HG03039 (cell line): ENCODE results near the gene ACTL6B.

Experiments used
- ATAC-seq: cut with Tn5 transposase; IDR thresholded peaks from one replicate; pipeline ENCODE4 v1.9.1; 2021; ENCODE audit warnings: mild to moderate bottlenecking, moderate library complexity; ENCODE audit not compliant: unreplicated experiment

Gene ACTL6B

DNA sequence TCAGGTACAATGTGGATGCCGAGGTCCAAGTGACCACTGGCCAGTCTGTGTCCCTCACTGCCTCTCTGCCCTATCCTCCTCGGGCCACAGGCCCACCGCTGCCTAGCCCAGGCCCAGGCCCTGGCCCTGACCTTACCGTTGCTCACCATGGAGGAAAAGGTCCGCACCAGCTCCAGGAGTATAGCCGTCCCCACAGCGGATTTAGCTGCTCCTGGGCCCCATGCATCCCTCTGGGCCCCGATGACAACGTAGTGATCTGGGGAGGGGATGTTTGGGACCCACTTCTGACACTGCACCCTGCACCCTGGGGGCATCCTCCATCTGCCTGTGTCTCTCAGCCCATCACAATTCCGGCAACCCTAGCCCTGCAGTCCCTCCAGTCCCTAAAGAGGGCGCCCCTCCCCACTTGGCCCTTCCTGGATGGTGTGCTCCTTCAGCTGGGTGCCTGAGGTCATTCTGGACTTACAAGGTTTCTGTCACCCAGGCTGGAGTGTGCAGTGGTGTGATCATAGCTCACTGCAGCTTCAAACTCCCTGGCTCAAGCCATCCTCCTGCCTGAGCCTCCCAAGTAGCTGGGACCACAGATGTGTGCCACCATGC lies 27.0 kb downstream of the ACTL6B start:
- no peak for ATAC-seq

- no peak for ATAC-seq
Observed at GRCh38 chr7:100627238-100627549, 29.1 kb downstream of the ACTL6B start.

DNA sequence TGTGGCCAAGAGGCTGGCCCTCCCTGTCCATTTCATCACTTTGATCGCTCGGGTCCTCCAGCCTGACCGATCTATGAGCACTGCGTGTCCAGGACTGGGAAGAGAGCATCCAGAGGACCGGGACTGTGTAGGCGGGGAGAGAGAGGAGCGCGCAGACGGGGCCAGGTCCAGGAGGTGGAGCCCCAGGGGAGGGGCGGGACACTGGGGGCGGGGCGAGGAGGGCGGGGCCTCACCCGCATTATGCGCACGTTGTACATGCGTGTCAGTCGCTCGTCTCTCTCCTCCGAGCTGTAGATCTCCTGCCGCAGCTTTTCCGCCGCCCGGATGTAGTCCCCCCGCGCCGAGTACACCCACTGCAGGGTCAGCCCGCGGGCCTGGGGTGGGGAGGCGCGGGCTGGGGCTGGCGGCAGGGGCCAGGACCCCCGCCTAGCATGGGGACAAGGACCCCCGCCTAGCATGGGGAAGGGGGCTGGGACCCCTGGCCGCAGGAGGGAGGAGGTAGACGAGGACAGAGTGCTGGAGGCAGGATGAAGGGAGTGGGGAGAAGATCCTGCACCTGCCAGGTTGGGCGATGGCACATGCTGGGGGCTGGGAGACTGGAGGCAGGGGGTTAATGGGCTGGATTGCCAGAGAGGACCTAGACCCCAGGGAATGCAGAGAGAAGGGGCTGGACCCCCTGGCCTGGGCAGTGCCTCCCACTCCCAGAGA lies 29.6 kb downstream of the ACTL6B start:
- peak; percentile 67 for ATAC-seq

DNA sequence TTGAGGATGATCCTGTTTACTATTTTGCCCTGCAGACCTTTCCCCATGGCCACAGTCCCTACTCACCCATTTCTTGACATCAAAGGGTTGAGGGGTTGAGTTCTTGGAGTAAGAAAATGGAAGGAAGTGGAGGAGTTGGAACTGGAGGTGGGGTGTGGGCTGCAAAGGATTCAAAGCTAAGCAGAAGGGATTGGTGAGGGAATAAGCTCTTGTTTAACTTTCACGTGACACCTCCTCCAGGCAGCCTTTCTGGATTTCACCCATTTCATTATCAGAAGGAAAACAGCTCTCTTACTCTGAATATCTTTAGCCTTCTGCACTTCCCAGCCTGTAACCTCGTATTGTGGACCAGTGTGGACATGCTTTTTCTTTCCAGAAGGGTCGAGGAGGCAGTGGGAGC lies 30.2 kb downstream of the ACTL6B start:
- ATAC-seq, result no peak

DNA sequence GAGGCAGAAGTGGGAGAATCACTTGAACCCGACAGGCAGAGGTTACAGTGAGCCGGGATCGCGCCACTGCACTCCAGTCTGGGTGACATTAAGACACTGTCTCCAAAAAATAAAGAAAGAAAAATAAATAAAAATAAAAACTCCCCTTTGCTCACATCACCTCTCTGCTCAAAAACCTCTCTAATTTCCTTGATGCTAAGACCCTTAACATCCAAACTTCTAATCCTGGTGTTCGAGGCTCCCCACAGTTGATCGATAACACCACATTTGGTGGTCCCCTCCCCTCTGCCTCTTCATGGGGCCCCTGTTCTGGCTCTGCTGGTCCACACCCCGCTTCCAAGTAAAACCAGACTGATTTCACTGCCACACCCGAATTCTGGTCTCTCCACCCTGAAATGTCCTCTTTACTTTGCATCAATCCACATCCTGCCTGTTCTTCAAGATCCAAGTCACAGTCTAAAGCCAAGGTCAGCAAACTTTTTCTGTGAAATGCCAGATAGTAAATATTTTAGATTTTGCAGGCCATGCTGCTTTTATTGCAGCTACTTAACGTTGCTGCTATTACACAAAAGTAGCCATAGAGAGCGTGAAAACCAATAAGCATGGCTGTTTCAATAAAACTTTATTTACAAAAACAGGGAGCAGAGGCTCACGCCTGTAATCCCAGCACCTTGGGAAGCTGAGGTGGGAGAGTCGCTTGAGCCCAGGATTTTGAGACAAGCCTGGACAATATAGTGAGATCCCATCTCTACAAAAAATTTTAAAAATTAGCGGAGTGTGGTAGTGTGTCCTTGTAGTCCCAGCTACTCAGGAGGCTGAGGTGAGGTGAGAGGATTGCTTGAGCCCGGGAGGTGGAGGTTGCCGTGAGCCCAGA lies 32.1 kb downstream of the ACTL6B start:
- no peak for ATAC-seq

DNA sequence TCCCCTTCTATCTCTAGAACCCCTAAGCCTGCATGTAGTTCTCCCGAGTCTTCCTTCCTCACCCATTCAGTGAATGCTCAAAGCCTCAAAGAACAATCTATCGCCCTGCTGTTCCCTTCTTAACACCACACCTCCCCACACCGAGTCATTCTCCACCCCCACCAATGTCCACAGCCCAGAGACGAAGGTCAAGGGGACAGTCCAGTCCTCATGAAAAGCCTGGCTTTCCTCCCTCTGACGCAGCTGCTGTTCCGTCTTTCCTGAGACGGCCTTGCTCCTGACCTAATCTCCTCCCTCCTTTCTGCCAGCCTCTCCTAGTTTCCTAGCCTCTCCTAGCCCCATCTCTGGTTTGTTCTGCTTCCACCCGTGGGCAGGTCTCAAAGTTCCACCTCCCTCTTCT lies 34.7 kb downstream of the ACTL6B start:
- ATAC-seq, result no peak

GRCh38 chr7:100620804-100621203 lies 35.4 kb downstream of the ACTL6B start:
- ATAC-seq, result no peak

DNA sequence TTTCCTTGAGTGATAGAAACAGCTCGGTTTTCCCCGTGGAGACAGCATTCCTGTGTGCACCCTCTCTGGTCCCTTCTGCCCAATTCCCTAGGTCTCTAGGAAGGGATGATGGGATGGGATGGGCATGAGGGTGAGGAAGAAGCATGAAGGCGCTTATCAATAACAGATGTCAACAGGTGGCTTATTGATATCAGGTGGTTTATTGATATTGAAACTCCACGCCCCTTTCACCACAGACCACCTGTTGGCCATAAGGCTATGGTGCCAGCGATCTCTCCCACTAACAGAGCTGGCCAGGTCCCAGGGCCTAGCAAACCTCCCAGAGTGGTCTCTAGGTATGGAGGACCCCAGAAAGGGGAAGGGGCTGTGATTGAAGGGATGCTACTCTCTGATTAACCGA lies 36.0 kb downstream of the ACTL6B start:
- ATAC-seq, result no peak

DNA sequence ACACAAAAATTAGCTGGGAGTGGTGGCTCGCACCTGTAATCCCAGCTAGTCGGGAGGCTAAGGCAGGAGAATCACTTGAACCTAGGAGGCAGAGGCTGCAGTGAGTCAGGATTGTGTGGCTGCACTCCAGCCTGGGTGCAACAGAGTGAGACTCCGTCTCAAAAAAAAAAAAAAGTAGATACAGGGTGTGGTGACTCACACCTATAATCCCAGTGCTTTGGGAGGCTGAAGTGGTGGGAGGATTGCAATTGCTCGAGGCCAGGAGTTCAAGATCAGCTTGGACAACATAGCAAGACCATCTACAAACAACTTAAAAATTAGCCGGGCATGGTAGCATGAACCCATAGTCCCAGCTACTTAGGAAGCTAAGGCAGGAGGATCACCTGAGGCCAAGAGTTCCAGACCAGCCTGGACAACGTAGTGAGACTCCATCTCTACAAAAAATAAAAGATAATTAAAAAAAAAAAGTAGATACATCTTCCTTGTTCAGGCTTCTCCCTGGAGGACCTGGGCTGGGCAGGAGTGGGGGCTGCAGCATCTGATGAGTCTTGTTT lies 41.9 kb downstream of the ACTL6B start:
- no peak for ATAC-seq

- ATAC-seq, result no peak
Observed at GRCh38 chr7:100613412-100614175, 42.7 kb downstream of the ACTL6B start.

GRCh38 chr7:100612730-100613390 lies 43.4 kb downstream of the ACTL6B start:
- no peak for ATAC-seq

DNA sequence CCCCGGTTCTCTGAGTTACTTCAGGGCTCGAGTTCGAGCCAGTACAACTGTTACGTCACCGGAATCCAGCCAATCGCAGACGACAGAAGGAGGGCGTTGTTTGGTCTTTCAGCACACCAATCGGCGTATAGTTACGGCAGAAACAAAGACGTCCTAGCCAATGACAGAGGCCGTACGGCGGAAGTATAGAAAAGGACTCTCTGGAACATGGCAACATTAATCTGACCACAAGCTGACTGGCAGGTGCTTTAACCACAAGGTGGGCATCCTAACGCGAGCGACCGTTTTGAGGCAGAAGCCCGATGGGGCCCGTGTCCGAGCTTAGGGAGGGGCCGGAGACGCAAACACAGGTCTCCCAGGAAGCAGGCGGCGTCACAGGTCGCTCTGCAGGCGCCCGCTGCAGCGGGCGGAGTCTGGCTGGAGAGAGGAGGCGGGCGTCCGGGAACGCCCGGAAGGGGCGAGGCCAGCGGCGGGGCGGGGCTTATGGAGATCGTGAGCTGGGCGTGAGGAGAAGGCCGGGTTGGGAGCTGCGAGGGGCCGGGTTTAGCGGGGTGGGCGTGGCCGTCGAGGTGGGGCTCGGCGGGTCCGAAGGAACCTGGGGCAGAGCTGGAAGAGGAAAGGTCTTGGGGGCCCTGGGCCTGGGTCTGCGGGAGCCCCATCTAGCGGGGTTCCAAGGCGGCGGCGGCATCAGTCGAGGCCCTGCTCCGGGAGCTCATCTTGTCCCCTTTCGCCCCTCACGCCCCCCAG lies 44.1 kb downstream of the ACTL6B start, which contains the start of gene MOSPD3:
Gene MOSPD3, plus strand, starts transcription at position 558 of the 747 bp plus-strand sequence. CDS start 252 bp downstream, outside the sequence.
- ATAC-seq, result peak; percentile 89

GRCh38 chr7:100609958-100610357 lies 46.3 kb downstream of the ACTL6B start:
- no peak for ATAC-seq

GRCh38 chr7:100607111-100607510 lies 49.1 kb downstream of the ACTL6B start:
- ATAC-seq, result no peak

GRCh38 chr7:100606313-100606712 lies 49.9 kb downstream of the ACTL6B start:
- ATAC-seq, result no peak

- ATAC-seq, result no peak
Observed at GRCh38 chr7:100604976-100605911, 51.0 kb downstream of the ACTL6B start.

GRCh38 chr7:100604028-100604975 lies 51.9 kb downstream of the ACTL6B start:
- no peak for ATAC-seq

DNA sequence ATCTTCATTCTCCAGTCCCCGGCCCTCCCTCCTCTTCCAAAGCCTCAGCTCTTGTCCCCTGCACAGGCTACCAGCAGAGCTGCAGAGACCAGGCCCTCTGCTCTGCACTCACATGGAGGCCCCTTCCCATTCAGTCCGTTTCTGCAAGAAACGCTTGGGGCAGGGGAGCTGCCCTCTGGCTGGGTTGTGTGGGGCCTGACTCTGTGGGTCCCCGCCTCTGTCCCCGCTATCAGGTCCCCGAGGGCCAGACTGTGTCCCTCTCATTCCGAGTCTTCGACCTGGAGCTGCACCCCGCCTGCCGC lies 52.6 kb downstream of the ACTL6B start:
- no peak for ATAC-seq
